Choroid plexus epithelial cell (primary cell): Measurements from ENCODE around the gene NDUFA13.

ENCODE experiments used
- DNase-seq: peaks from one replicate; pipeline ENCODE4 v3.0.0-alpha.2; 2010; ENCODE audit warnings: low read depth
- H3K4me3 ChIP-seq: 2 replicates; pipeline ENCODE4 v1.5.1; 2011; ENCODE audit warnings: low read depth, mild to moderate bottlenecking, control low read depth, low read length, moderate library complexity
- TF ChIP-seq, protein P1 (sequence below): conservative IDR thresholded peaks from 2 replicates; pipeline ENCODE4 v1.5.1; 2011; ENCODE audit warnings: low read depth, mild to moderate bottlenecking, control low read depth, inconsistent platforms, low read length, moderate library complexity

NDUFA13 gene

DNA sequence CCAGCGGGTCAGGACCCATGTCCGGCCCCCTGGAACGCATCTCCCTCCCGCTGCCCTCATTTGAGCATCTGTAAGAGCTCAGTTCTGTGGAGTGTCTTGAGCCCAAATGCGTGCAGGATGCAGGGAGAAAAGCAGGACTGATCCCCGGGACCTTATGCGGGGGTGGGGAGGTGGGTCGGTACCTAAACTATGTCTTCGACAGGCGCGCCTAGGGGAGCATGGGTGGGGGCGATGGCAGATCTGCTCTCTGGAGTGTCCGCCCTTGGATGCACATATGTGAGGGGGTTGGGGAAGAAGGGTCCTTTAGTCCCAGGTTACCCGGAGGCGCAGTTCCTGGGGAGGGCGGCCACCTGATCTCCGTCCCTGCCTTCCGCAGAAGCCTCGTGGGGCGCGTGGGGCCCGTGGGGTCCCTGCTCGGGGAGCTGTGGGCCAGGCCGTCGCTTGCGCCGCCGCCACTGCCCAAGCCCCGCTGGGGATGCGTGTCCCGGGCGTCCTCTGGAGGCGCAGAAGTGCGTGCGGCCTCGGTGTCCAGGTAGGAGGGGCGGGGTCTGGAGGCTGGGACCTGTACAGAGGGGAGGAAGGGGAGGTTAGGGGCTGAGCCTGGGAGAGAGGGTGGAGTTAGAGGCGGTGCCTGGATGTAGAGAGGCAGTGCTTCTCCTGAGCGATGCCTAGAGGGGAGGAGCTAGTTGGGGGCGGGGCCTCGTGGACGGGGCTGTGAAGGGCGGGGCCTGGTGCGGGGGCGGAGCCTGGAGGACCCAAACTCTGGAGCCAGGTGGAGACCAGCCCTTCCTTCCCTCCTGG, 24.9 kb downstream of the NDUFA13 start:
- peak; percentile 50 for DNase-seq
- peak overlapping the region; percentile 24 for H3K4me3 ChIP-seq
- TF ChIP-seq, protein P1, sequence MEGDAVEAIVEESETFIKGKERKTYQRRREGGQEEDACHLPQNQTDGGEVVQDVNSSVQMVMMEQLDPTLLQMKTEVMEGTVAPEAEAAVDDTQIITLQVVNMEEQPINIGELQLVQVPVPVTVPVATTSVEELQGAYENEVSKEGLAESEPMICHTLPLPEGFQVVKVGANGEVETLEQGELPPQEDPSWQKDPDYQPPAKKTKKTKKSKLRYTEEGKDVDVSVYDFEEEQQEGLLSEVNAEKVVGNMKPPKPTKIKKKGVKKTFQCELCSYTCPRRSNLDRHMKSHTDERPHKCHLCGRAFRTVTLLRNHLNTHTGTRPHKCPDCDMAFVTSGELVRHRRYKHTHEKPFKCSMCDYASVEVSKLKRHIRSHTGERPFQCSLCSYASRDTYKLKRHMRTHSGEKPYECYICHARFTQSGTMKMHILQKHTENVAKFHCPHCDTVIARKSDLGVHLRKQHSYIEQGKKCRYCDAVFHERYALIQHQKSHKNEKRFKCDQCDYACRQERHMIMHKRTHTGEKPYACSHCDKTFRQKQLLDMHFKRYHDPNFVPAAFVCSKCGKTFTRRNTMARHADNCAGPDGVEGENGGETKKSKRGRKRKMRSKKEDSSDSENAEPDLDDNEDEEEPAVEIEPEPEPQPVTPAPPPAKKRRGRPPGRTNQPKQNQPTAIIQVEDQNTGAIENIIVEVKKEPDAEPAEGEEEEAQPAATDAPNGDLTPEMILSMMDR: no peak

DNA sequence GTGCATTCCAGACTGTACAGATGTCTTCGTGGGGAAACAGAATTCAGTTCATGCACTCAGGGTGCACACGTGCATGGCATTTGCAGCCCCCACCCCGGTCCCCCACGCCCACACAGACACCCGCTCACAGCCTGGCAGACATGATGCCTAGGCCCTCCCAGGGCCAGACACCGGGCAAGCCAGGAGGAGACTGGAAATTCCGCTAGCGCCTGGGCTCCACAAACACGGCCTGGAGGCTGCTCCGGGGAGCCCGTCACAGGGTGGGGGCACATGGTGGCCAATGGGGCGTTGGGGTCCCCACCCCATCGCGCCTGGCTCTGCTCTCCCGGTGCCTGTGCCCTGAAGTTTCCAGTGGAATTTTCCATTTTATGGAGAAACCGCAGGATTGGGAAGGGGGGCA, 25.6 kb downstream of the NDUFA13 start:
- TF ChIP-seq, protein P1: no peak
- DNase-seq: no peak
- no peak overlapping the region for H3K4me3 ChIP-seq

DNA sequence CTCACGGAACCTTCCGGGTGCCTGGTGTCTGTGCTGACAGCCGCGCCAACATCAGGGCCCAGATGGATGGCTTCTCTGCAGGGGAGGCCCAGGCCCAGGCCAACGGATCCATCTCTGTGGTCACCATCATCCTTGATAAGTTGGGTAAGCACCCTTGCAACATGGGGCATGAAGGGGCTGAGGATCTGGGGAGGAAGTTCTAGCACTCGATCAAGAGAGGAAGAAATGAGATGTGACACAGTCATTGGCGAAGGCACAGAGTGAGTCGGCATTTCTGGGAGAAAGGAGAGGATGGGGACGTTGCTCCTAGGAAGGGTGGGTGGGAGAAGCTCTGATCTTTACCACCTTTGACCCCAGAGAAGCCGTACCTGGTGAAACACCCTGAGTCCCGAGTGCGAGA, 26.5 kb downstream of the NDUFA13 start:
- TF ChIP-seq, protein P1: no peak
- no peak for DNase-seq
- no peak overlapping the region for H3K4me3 ChIP-seq

DNA sequence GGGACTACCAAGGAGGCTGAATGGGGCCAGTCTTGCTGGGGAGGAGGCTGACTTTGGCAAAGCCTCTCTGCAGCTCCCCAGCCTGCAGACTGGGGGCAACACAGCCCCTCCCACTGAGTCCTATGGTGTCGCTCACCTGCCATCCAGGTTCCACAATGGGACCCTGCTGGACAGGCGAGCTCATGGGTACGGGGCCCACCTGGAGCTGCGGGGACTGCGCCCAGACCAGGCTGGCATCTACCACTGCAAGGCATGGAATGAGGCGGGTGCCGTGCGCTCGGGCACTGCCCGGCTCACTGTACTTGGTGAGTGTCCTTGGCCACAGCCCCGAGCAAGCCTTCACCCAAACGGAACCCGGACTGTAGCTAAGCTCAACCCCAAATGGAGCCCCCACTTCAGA, 27.1 kb downstream of the NDUFA13 start:
- TF ChIP-seq, protein P1: no peak
- DNase-seq: no peak

DNA sequence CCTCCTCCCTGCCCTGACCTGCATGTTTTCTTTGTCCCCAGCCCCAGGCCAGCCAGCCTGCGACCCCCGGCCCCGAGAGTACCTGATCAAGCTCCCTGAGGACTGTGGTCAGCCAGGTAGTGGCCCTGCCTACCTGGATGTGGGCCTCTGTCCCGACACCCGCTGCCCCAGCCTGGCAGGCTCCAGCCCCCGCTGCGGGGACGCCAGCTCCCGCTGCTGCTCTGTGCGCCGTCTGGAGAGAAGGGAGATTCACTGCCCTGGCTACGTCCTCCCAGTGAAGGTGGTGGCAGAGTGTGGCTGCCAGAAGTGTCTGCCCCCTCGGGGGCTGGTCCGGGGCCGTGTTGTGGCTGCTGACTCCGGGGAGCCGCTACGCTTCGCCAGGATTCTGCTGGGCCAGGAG, 27.6 kb downstream of the NDUFA13 start:
- no peak overlapping the region for H3K4me3 ChIP-seq
- no peak for DNase-seq
- TF ChIP-seq, protein P1: no peak

More for the DNA sequence above, 27.1 kb downstream of the NDUFA13 start:
- no peak overlapping the region for H3K4me3 ChIP-seq

DNA sequence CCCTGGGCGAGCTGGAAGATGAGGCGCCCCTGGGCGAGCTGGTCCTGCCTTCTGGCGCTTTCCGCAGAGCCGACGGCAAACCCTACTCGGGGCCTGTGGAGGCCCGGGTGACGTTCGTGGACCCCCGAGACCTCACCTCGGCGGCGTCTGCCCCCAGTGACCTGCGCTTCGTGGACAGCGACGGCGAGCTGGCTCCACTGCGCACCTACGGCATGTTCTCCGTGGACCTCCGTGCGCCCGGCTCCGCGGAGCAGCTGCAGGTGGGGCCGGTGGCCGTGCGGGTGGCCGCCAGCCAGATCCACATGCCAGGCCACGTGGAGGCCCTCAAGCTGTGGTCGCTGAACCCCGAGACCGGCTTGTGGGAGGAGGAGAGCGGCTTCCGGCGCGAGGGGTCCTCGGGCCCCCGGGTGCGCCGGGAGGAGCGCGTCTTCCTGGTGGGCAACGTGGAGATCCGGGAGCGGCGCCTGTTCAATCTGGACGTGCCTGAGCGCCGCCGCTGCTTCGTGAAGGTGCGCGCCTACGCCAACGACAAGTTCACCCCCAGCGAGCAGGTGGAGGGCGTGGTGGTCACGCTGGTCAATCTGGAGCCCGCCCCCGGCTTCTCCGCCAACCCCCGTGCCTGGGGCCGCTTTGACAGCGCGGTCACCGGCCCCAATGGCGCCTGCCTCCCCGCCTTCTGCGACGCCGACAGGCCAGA, 28.4 kb downstream of the NDUFA13 start:
- DNase-seq: no peak
- no peak overlapping the region for H3K4me3 ChIP-seq
- TF ChIP-seq, protein P1: no peak
